Activated CD8-positive, alpha-beta memory T cell treated with anti-CD3 and anti-CD28 coated beads for 48 hours (primary cell): ENCODE measurements around the gene ST6GALNAC4.
"Not testable (repeated sequence)": the region's sequence is repeated elsewhere in the genome, so short reads cannot be mapped to it uniquely, and the experiment has no call there.

Source experiments
- DNase-seq, 3 experiments: peaks; one replicate each; pipeline ENCODE4 v3.0.0-alpha.2; 2020; ENCODE audit warnings: low read depth in 2 of 3, low spot score in 2 of 3

The ST6GALNAC4 gene

GRCh38 chr9:127874301-127875221 is 42.3 kb downstream of the ST6GALNAC4 start:
- DNase-seq: no peak

- DNase-seq: no peak
Measured at GRCh38 chr9:127873886-127874285, 43.0 kb downstream of the ST6GALNAC4 start.

- DNase-seq: no peak
Measured at GRCh38 chr9:127873223-127873691, 43.6 kb downstream of the ST6GALNAC4 start.

GRCh38 chr9:127872369-127873222 is 44.2 kb downstream of the ST6GALNAC4 start:
- no peak for DNase-seq

GRCh38 chr9:127871531-127871930 is 45.3 kb downstream of the ST6GALNAC4 start:
- DNase-seq: no peak

GRCh38 chr9:127870887-127871286 is 46.0 kb downstream of the ST6GALNAC4 start:
- no peak for DNase-seq

- not testable (repeated sequence) for DNase-seq
Measured at GRCh38 chr9:127870153-127870491, 46.7 kb downstream of the ST6GALNAC4 start.

GRCh38 chr9:127869310-127870152 is 47.3 kb downstream of the ST6GALNAC4 start:
- peak; percentile 56 to 88 (median 83) for DNase-seq

- DNase-seq: no peak
Measured at GRCh38 chr9:127868278-127868902, 48.5 kb downstream of the ST6GALNAC4 start.

- DNase-seq: no peak
Measured at GRCh38 chr9:127867356-127868277, 49.2 kb downstream of the ST6GALNAC4 start.

GRCh38 chr9:127866535-127866934 is 50.3 kb downstream of the ST6GALNAC4 start:
- DNase-seq: no peak

GRCh38 chr9:127865645-127866464 is 51.0 kb downstream of the ST6GALNAC4 start:
- DNase-seq: no peak

- DNase-seq: no peak
Measured at GRCh38 chr9:127863191-127863621, 53.6 kb downstream of the ST6GALNAC4 start.

- no peak for DNase-seq
Measured at GRCh38 chr9:127862075-127863011, 54.5 kb downstream of the ST6GALNAC4 start.

- DNase-seq: no peak
Measured at GRCh38 chr9:127860779-127861178, 56.1 kb downstream of the ST6GALNAC4 start.

- no peak for DNase-seq
Measured at GRCh38 chr9:127860260-127860659, 56.6 kb downstream of the ST6GALNAC4 start.

- DNase-seq: no peak
Measured at GRCh38 chr9:127858041-127858512, 58.8 kb downstream of the ST6GALNAC4 start.
